Esophagus muscularis mucosa (tissue), 3 donors: ENCODE data around the gene DNAH12.

Experiments
- CTCF ChIP-seq, 3 experiments: fragments of 200-600 bp in 2 of 3; fragments of 450-650 bp in 1 of 3; sonication (generic) in 2 of 3; IDR thresholded peaks; one replicate each; pipeline ENCODE4 v1.5.1; 2017 to 2019; ENCODE audit warnings: antibody characterized with exemption in 3 of 3, mild to moderate bottlenecking in 2 of 3, moderate library complexity in 1 of 3
- POLR2A ChIP-seq: fragments of 450-650 bp; IDR thresholded peaks from one replicate; pipeline ENCODE4 v1.6.1; 2017; ENCODE audit warnings: antibody characterized with exemption, moderate library complexity, mild to moderate bottlenecking, low read depth
- POLR2AphosphoS5 ChIP-seq, 2 donors: sonication (generic); formaldehyde crosslinking; IDR thresholded peaks; one replicate each; pipeline ENCODE4 v1.6.1; 2017; ENCODE audit warnings: antibody characterized with exemption in 2 of 2

- no peak for TF ChIP-seq POLR2A
- no peak for TF ChIP-seq CTCF (IDR thresholded peaks at IDR 0.05)
- no peak for TF ChIP-seq POLR2AphosphoS5 (IDR thresholded peaks at IDR 0.05)
Observed at GRCh38 chr3:57555306-57555705, 11.2 kb upstream of the DNAH12 start.
